GM12801 (cell line): ENCODE results near the gene PDXP.

ENCODE experiments used
- TF ChIP-seq, protein P1 (sequence below): IDR thresholded peaks from one replicate; pipeline ENCODE4 v1.5.1; 2011; ENCODE audit warnings: control low read depth; ENCODE audit not compliant: insufficient read length; ENCODE audit errors: extremely low read depth

Gene PDXP

DNA sequence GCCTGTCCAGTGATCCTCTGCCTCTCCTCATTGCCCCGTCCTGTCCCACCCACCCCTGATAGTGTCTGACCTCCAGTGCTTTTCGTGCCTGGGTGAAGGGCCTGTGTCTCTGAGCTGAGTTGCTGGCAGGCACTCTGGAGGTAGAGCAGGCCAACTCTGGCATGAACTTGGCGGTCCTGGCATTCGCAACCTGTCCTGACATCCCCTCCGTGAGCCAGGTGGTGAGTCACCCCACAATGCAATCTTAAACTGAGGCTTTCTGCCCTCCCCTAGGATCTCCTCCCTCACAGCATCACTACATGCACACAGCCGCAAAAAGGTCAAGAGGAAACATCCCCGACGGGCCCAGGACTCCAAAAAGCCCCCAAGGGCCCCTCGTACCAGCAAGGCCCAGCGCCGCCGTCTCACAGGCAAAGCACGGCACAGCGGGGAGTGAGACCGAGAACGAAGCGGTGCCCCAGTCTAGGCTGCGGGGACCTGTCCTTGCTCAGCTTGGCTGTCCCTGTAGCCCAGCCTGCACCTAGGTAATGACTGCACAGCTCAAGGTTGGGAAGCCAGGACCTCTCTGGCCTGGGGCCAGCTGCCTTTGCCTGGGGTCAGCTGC, 32.5 kb downstream of the PDXP start:
- TF ChIP-seq, protein P1, sequence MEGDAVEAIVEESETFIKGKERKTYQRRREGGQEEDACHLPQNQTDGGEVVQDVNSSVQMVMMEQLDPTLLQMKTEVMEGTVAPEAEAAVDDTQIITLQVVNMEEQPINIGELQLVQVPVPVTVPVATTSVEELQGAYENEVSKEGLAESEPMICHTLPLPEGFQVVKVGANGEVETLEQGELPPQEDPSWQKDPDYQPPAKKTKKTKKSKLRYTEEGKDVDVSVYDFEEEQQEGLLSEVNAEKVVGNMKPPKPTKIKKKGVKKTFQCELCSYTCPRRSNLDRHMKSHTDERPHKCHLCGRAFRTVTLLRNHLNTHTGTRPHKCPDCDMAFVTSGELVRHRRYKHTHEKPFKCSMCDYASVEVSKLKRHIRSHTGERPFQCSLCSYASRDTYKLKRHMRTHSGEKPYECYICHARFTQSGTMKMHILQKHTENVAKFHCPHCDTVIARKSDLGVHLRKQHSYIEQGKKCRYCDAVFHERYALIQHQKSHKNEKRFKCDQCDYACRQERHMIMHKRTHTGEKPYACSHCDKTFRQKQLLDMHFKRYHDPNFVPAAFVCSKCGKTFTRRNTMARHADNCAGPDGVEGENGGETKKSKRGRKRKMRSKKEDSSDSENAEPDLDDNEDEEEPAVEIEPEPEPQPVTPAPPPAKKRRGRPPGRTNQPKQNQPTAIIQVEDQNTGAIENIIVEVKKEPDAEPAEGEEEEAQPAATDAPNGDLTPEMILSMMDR: no peak

DNA sequence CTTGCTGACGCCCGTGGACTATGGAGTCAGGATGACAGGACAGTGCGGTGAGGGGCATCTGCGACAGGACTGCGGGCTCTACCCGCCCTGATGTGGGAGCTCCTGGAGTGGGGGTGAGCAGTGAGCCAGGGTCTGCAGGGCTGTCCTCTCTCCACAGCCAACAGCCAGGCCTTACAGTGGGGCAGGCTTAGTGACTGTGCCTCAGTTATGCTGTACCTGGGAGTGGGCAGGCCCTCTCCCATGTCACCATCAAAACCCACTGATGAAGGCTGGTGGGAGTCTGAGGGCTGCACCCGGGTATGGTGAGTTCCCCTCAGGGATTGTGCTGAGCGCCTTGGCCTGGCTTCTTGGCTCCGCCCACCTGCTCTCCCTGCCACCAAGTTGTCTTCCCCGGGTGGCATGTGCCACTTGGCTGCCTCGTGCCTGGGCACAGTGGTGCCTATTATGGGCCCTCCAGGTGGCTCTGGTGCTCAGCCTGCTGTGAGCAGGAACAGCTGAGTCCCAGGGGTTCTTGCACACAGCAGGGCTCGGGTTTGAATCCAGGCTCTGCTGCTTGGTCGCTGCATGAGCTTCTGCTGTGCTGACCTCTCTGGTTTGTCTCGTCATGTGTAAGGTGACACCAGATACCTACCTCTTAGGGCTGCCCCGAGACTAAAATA, 34.2 kb downstream of the PDXP start:
- TF ChIP-seq, protein P1: no peak

DNA sequence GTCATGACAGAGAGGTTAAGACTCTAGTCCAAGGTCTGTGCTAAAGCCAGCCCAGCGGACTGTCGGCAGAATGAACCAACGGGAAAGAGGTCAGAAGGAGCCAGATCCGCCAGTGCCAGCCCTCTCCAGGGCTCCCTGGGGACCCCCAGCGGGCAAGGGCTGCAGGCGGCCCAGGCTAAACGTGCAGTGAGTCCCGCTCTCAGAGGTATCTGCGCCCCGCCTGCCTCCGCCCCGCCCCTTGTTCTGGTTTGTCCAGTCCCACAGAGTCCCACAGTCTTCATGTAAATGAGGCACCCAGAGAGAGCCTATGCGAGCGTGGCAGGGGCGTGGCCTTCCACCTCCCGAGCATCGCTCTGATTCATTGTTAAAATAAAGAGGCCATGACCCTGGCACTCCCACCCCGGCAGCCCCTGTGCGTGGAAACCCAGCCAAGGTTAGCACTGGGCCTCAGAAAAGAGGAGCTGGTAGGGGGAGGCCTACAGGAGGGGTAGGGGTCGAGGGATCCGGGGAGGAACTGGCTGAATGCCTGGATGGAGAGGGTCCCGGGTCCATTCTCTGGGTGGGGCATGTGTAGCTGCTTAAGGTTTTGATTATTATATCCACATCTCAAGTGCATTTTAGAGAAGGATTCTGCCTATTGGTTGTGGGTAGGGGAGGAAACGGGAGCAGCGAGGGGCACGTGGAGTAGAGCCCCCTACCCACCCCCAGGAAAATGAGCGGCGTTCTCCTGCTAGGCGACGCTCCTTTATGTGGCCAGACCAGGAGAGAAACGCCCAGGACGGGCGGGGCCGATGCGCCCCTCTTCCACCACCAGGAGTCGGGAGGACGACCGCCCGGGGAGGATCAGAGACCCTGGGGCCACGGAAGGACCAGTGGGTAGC, 38.4 kb downstream of the PDXP start, which contains the start of gene TRIOBP:
Gene TRIOBP, plus strand, starts transcription at position 392 of the 881 bp plus-strand sequence. CDS start 4,318 bp downstream, outside the sequence.
- TF ChIP-seq, protein P1: no peak

DNA sequence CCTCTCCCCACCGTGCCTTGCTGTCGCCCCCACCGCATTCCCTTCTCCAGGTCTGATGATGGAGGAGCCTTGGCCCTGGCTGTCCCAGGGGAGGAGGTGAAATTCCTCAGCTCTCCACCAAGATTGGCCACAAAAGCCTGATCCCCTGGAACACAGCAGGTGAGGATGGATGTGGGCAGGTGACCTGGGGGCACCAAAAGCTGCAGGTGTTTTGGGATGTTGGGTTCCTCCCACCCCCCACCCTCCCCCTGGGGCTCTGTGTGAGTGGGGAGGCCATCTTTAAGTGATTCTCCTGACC, 39.0 kb downstream of the PDXP start:
- TF ChIP-seq, protein P1: no peak

GRCh38 chr22:37701141-37701786, 42.7 kb downstream of the PDXP start:
- TF ChIP-seq, protein P1: no peak

DNA sequence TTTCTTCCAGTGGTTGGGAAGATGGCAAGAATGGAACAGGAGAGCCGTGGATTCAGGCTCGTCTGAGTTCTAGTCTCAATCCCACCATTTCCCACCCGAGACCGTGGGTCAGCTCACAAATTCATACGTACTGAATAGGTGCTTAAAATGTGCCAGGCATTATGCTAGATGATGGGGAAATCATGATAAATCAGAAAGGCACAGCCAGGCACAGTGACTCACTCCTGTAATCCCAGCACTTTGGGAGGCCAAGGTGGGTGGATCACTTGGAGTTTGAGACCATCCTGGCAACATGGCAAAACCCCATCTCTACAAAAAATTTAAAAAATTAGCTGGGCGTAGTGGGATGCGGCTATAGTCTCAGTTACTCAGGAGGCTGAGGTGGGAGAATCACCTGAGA, 45.4 kb downstream of the PDXP start:
- TF ChIP-seq, protein P1: no peak

GRCh38 chr22:37704645-37705044, 46.1 kb downstream of the PDXP start:
- TF ChIP-seq, protein P1: no peak
